T-helper 1 cell treated with Interleukin-12 subunit alpha and Interleukin-12 subunit beta and Interleukin-4 antibody, amounts not matched to agents 30 μg/mL and 1 μg/mL, for 36 hours (primary cell): ENCODE results near the gene IQSEC2.

Source experiments
- H3K27ac Mint-ChIP-seq: one replicate; pipeline ENCODE4 v1.8.0; 2021; ENCODE audit warnings: mild to moderate bottlenecking, mixed read lengths
- H3K27me3 Mint-ChIP-seq: one replicate; pipeline ENCODE4 v1.8.0; 2021; ENCODE audit warnings: low read depth, mixed read lengths
- H3K36me3 Mint-ChIP-seq: one replicate; pipeline ENCODE4 v1.8.0; 2021; ENCODE audit warnings: low read depth, mixed read lengths
- H3K4me1 Mint-ChIP-seq: one replicate; pipeline ENCODE4 v1.8.0; 2021; ENCODE audit warnings: low read depth, mixed read lengths
- H3K4me3 Mint-ChIP-seq: one replicate; pipeline ENCODE4 v1.8.0; 2021; ENCODE audit warnings: mild to moderate bottlenecking, moderate library complexity, mixed read lengths
- H3K9me3 Mint-ChIP-seq: one replicate; pipeline ENCODE4 v1.8.0; 2021; ENCODE audit warnings: mixed read lengths

The IQSEC2 gene

DNA sequence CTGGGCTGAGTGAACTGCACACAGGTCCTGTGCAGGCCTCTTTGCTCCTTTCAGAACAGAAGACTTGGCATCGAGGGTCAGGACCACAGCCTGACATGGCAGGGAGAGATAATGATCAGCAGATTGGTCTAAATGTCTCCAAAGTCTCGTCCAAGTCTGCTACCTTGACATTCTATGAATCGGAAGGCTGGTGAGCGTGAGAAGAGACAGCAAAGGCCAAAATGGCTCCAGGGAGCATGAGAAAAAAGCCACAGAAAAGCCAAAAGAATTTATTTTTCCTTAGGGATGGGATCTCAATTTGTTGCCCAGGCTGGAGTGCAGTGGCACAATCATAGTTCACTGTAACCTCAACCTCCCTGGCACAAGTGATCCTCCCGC, 32.3 kb upstream of the IQSEC2 start:
- H3K36me3 Mint-ChIP-seq: no peaks in the 10 kb centered on the region
- no peak overlapping the region for H3K4me3 Mint-ChIP-seq
- peaks cover 21% of the 10 kb centered on the region for H3K27me3 Mint-ChIP-seq
- no peaks in the 10 kb centered on the region for H3K4me1 Mint-ChIP-seq
- no peaks in the 10 kb centered on the region for H3K9me3 Mint-ChIP-seq
- no peak overlapping the region for H3K27ac Mint-ChIP-seq

DNA sequence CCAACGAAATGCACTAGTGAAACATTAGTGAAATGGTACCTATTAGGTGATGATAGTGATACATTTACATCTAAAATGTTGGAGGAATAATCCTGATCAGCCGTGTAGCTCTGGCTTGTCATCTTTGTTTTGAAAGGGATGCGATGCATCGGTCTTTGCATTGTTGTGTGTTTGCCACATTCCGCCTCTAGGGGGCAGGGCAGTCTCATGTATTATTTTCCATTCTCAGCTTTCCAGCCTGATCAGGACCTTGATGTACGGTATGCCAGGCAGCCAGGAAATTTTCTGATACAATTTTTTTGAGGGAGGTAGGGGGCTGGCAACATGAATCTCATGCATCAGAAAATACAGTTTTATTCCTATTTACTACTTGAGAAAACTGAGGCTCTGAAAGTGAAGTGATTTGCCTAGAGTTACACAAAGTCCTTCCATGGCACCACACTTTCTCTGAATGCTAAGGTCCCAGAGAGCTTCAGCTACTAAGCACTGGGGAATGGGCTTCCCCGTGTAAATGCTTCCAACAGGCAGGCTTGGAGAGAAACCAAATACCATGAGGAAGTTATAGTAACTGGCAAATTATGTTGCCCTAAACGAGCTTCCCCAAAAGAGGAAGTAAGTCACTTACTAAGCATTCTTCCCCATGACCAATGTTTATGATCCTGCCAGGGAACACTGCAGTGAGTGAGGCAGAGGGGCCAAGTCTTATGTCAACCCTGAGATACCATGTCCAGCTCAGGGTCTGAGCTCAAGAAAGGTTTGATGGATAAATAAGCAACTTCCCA, 31.8 kb upstream of the IQSEC2 start:
- Mint-ChIP-seq H3K27ac (no peak overlapping the region), H3K27me3 (peaks cover 15% of the 10 kb centered on the region), H3K4me1 (no peaks in the 10 kb centered on the region), H3K4me3 (no peak overlapping the region), H3K9me3 (no peaks in the 10 kb centered on the region), H3K36me3 (no peaks in the 10 kb centered on the region)

DNA sequence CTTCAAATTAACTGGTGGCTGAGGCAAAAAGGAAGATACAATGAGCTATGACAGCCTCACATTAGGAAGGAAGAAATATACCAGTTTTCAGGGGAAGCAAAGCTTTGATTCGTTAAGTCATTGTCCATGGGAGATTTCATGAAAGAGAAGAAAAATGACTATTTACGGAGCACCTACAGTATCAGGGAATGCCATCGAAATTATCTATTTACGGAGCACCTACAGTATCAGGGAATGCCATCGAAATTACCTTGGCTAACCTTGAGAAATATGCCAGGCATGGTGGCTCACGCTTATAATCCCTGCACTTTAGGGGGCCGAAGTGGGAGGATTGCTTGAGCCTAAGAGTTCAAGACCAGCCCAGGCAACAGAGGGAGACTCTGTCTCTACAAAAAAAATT, 28.5 kb upstream of the IQSEC2 start:
- no peak overlapping the region for H3K27ac Mint-ChIP-seq
- no peaks in the 10 kb centered on the region for H3K4me1 Mint-ChIP-seq
- H3K9me3 Mint-ChIP-seq: no peaks in the 10 kb centered on the region
- H3K27me3 Mint-ChIP-seq: peaks cover 8% of the 10 kb centered on the region
- no peak overlapping the region for H3K4me3 Mint-ChIP-seq
- H3K36me3 Mint-ChIP-seq: no peaks in the 10 kb centered on the region

DNA sequence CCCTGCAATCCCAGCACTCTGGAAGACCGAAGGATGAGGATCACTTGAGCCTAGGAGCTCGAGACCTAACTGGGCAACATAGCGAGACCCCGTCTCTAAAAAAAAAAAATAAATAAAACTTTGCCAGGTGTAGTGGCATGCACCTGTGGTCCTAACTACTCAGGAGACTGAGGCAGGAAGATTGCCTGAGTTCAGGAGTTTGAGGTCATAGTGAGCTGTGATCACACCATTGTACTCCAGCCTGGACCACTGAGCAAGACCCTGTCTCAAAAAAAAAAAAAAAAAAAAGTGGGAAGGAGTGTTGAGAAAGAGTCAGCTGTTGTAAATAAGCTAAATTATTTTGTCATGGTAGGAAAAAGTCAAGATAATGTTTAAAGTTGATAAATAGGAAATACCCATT, 27.5 kb upstream of the IQSEC2 start:
- H3K27ac Mint-ChIP-seq: no peak overlapping the region
- H3K27me3 Mint-ChIP-seq: peaks cover 8% of the 10 kb centered on the region
- H3K36me3 Mint-ChIP-seq: no peaks in the 10 kb centered on the region

DNA sequence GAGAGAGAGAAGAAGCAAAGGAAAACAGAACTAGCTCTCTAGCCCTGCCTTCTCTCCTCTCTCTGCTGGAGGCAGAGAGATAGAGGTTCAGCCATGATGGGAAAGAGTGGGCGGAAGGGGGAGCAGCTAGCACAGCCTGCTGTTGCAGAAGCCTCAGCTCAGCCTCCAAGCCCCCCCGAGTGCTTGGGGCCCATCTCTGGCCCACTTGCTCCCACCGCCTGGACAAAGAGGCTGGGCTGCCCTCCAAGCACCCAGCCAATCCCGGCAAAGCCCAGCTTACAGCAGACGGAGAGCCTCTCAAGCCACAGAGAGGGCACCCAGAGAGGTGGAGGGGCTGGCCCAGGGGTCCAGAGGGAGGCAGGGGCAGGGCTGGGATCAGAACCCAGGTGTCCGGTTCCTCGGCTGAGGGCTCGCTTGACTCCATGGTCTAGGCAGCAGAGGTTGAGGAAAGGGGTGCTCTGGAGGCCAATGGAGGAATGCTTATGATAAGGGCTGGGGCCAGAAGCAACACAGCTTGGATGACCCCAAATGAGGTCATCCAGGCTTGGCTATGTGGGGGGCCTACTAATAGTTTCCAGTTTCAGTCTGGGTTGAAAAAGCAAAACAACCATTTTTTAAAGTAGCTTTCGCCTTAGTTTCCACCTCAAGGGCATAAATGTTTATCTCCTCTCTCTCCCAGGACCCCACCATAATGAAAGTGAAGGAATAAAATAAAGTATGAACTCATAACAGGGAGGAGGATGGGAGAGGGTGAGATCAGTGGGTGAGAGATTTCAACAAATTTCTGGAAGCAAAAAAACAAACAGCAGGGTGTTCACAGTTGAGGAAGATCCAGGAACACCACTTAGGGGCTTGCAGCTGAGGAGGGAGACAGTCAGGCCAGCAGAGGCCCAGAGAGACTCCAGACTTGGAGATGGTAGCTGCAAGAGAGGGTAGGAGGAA, 24.9 kb upstream of the IQSEC2 start:
- Mint-ChIP-seq H3K9me3 (no peaks in the 10 kb centered on the region), H3K27me3 (peaks cover 8% of the 10 kb centered on the region), H3K36me3 (no peaks in the 10 kb centered on the region), H3K4me1 (no peaks in the 10 kb centered on the region), H3K4me3 (no peak overlapping the region), H3K27ac (no peak overlapping the region)

More for the DNA sequence above, 27.5 kb upstream of the IQSEC2 start:
- Mint-ChIP-seq H3K9me3 (no peaks in the 10 kb centered on the region), H3K4me3 (no peak overlapping the region), H3K4me1 (no peaks in the 10 kb centered on the region)

DNA sequence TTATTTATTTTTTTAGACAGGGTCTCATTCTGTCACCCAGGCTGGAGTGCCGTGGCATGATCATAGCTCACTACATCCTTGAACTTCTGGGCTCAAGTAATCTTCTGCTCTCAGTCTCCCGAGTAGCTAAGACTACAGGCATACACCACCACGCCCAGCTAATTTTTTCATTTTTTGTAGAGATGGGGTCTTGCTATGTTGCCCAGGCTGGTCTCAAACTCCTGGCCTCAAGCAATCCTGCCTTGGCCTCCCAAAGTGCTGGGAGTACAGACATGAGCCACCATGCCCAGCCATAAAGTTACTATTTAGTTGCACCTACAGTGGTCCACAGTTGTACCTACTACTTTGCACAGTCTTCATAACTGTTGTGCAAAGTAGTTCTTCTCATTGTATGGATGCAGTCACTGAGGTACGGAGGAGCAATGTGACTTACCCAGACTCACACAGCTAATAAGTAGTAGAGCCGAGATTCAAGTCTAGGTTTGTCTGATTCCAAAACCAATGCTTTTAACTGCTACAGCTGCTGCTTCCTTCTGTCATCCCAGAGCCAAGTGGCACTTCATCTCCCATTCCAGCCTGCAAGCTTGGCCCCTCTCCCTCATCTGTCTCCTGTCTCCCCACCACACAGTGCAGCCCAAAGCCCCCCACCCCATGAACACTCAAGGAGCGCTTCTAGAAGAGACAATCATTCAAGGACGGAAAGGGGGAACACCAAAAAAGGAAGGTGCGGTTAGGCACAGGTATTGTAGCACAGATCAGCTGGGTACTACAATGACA, 24.0 kb upstream of the IQSEC2 start:
- H3K36me3 Mint-ChIP-seq: no peaks in the 10 kb centered on the region
- peaks cover 8% of the 10 kb centered on the region for H3K27me3 Mint-ChIP-seq
- no peak overlapping the region for H3K4me3 Mint-ChIP-seq
- no peaks in the 10 kb centered on the region for H3K9me3 Mint-ChIP-seq
- H3K4me1 Mint-ChIP-seq: no peaks in the 10 kb centered on the region
- H3K27ac Mint-ChIP-seq: no peak overlapping the region

DNA sequence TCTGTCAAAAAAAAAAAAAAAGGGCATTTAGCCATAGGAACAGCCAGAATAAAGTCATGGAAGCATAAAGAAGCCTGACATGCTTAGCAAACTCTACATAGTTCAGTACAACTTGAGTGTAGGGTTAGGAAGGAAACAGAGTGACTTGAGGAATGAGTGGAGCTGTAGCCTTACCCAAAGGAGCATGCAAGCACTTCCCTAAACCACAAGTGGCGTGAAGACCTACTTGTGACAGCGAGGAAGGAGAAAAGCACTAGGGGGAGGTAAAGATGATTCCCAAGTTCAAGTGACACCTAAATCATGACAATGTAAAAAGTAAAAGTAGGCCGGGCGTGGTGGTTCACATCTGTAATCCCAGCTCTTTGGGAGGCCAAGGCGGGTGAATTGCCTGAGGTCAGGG, 21.8 kb upstream of the IQSEC2 start:
- Mint-ChIP-seq H3K9me3 (no peaks in the 10 kb centered on the region), H3K27me3 (no peaks in the 10 kb centered on the region), H3K4me1 (no peaks in the 10 kb centered on the region), H3K27ac (no peak overlapping the region), H3K4me3 (no peak overlapping the region), H3K36me3 (no peaks in the 10 kb centered on the region)

DNA sequence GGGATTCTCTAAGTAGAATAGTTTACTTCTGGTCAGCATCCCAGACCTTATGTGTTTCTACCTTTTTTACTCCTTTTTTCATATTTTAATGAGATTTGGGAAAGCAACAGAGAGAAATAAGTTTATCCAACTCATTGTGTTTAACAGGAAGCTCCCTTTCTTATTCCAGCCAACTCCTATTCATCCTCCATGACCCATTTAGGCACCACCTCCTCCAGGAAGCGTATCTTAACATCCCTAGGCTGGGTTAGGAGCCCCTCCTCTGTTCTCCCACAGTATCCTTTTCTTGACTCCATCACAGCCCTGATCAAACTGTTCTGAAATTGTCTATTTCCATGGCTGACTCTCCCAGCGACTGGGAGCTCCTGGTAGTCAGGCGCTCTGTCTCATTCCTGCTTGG, 18.8 kb upstream of the IQSEC2 start:
- Mint-ChIP-seq H3K27me3 (no peaks in the 10 kb centered on the region), H3K4me1 (no peaks in the 10 kb centered on the region), H3K36me3 (no peaks in the 10 kb centered on the region), H3K27ac (no peak overlapping the region), H3K4me3 (no peak overlapping the region), H3K9me3 (no peaks in the 10 kb centered on the region)

DNA sequence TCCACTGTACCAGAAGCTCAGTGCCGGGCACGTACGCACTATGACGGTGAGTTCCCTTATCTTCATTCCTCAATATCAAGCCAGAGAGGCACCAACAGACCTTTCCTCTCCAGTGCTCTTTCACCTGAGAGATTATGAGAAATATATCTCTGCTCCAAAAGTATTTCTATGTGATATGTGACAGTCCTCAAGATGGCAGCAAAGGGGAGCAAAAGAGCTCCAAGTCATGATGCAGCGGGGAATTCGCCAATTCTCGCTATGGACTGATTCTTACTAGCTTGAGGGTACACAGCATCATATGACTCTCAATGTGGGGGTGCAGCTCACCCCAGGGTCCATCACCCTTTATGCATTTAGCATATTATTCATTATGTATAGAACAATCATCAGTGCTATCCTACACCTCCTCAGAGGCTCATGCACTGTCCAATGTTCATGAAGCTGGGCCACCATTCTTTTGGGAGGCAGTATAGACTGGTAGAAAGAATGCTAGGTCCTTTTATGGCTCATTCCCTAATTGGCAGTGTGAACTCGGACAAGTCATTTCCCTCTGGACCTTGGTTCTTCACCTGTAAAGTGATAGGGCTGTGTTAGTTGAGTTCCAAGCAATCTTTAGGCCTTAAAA, 12.8 kb upstream of the IQSEC2 start:
- no peak overlapping the region for H3K27ac Mint-ChIP-seq
- H3K9me3 Mint-ChIP-seq: no peaks in the 10 kb centered on the region
- no peak overlapping the region for H3K4me3 Mint-ChIP-seq
- H3K36me3 Mint-ChIP-seq: no peaks in the 10 kb centered on the region
- H3K4me1 Mint-ChIP-seq: no peaks in the 10 kb centered on the region
- H3K27me3 Mint-ChIP-seq: no peaks in the 10 kb centered on the region

DNA sequence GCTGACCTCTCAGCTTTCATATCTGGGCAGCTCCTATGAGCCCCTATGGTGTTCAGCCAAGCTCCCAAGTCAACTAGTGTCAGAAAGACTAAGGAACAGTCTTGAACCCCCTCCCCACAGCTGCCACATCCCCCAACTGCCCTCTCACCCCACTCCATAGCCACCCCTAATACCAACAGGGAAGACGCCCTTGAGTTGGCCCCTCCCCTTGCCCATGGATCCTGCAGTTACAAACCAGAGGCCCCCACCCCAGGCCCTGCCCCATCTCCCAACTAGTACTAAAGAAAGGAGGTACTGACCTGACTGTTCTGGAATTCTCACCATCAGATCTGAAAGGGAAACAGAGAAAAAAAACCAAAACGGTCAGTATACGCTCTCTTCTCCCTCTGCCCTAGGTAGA, 10.2 kb upstream of the IQSEC2 start:
- no peaks in the 10 kb centered on the region for H3K27me3 Mint-ChIP-seq
- H3K4me1 Mint-ChIP-seq: peaks cover 13% of the 10 kb centered on the region
- no peak overlapping the region for H3K4me3 Mint-ChIP-seq
- H3K9me3 Mint-ChIP-seq: no peaks in the 10 kb centered on the region
- no peak overlapping the region for H3K27ac Mint-ChIP-seq
- H3K36me3 Mint-ChIP-seq: no peaks in the 10 kb centered on the region

DNA sequence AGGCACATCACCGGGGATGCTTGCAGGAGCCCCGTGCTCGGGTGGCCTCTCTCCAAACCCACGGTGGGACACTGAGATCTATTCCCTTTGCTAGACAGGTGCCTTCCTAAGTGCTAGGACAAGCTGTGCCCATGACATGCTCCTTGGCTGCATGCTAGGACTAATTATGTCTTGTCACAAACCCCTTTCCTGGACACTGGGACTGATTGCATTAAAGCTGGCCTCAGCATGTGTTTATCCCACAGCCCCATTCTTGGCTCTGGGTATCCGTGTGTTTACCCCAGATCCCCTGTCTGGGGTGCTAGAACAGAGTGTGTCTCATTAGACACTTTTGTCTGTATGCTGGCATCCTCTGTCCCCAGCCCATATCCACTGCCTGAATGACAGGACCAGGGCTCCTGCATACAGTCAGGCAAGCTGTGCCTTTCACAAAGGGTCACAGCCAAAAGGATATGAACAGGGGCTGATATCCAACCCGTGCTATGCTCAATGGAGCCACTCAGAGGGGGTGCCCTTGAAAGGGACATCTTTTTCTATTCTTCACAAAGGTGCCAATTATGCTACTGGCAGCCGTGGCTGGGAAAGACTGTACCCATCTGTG, 9.2 kb upstream of the IQSEC2 start:
- H3K27me3 Mint-ChIP-seq: no peaks in the 10 kb centered on the region
- H3K4me3 Mint-ChIP-seq: no peak overlapping the region
- H3K4me1 Mint-ChIP-seq: peaks cover 13% of the 10 kb centered on the region
- no peaks in the 10 kb centered on the region for H3K36me3 Mint-ChIP-seq
- H3K27ac Mint-ChIP-seq: no peak overlapping the region
- H3K9me3 Mint-ChIP-seq: no peaks in the 10 kb centered on the region

DNA sequence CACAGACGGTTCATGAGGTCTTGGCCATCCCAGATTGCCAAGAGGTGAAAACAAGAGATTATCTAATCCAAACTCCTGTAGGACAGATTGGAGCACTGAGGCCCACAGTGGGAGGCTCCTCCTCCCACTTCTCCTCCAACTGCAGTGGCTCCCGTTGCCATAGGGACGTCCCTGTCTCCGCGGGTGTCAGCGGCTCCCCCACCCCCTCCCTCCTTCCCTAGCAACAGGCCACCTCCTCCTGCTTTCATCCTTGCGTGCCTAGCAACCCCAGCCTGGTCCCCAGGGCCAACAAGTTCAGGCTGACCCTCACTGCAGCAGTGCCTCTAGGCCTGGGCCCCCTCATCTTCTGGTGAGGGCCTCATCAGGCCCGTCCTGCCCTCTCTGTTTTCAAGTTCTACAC, 6.8 kb upstream of the IQSEC2 start:
- peak overlapping the region; percentile 81 for H3K4me3 Mint-ChIP-seq
- H3K9me3 Mint-ChIP-seq: no peaks in the 10 kb centered on the region
- H3K27me3 Mint-ChIP-seq: no peaks in the 10 kb centered on the region
- no peaks in the 10 kb centered on the region for H3K36me3 Mint-ChIP-seq
- peak overlapping the region; percentile 84 for H3K27ac Mint-ChIP-seq
- H3K4me1 Mint-ChIP-seq: peaks cover 13% of the 10 kb centered on the region

DNA sequence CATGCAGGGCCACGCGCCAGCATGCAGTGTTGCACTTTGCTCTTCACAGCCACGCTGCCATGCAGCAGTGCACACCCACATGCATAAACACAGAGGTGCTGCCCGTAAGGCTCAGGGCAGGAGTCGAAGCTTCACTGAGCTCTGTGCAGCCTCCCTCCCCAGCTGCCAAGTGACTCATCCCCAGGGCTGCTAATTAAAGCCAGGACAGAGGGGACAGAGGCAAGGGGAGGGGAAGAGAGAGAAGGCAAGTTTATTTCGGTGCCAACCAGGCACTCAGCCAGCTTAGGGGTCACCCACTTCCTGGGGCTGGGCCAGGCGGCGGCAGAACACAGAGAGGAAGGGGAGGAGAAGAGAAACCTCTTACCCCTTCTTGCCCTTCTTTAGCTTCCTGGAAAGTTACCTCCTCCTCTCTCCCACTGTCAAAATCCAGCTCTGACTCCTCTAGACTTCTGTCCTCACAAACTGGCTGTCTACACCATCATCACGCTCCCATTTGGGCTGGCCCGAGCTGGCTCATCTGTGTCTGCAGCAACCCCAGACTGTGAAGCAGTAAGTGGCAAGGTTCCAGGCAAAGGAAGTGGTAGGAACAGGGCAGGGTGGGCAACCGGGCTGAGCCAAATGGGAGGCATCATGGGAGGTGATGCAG, 6.2 kb upstream of the IQSEC2 start:
- Mint-ChIP-seq H3K27me3 (no peaks in the 10 kb centered on the region), H3K9me3 (no peaks in the 10 kb centered on the region), H3K4me3 (peak overlapping the region; percentile 81), H3K27ac (peak overlapping the region; percentile 84), H3K4me1 (peaks cover 13% of the 10 kb centered on the region), H3K36me3 (no peaks in the 10 kb centered on the region)
